Large intestine (tissue), 3 donors: ENCODE data around the gene ARMC9. TPM values are rescaled to one million over a fixed set of nuclear protein-coding genes. Genes with fewer than 3 reads are reported as not detected.
"Not testable (repeated sequence)": the region's sequence is repeated elsewhere in the genome, so short reads cannot be mapped to it uniquely, and the experiment has no call there.

Experiments used
- DNase-seq, 2 donors: peaks; one replicate each; pipeline versions ENCODE4 v3.0.0 to v3.0.0-alpha.2; 2013
- H3K27ac ChIP-seq: one replicate; pipeline ENCODE4 v1.5.1; 2013; ENCODE audit warnings: low read length
- H3K27me3 ChIP-seq: 2 replicates; pipeline ENCODE4 v1.6.1; 2013; ENCODE audit warnings: low read length; ENCODE audit not compliant: control insufficient read depth, insufficient read depth
- H3K36me3 ChIP-seq: 2 replicates; pipeline ENCODE4 v1.6.1; 2013; ENCODE audit warnings: low read length; ENCODE audit not compliant: control insufficient read depth, insufficient read depth
- H3K4me1 ChIP-seq: one replicate; pipeline ENCODE4 v1.6.1; 2013; ENCODE audit warnings: low read length; ENCODE audit not compliant: control insufficient read depth, insufficient read depth
- H3K4me3 ChIP-seq: one replicate; pipeline ENCODE4 v1.5.1; 2013; ENCODE audit warnings: low read length
- H3K9me3 ChIP-seq: one replicate; pipeline ENCODE4 v1.6.1; 2013; ENCODE audit warnings: mild to moderate bottlenecking, low read depth, low read length, moderate library complexity; ENCODE audit not compliant: control insufficient read depth
- WGBS: methylation state at CpG from one replicate; pipeline ENCODE4 v1.1.5; 2013; ENCODE audit warnings: low lambda C conversion rate; ENCODE audit not compliant: insufficient coverage; 5-methylcytosine and 5-hydroxymethylcytosine counted together
- polyA plus RNA-seq: library from polyadenylated mRNA; unstranded; fragments of 120-200 nt; gene quantifications from one replicate; pipeline ENCODE4 v1.2.1, GENCODE V29; 2013

Gene ARMC9
- polyA plus RNA-seq, 1 donor, result 14.4 TPM

GRCh38 chr2:231349374-231349735, 150.9 kb downstream of the ARMC9 start:
- not testable (repeated sequence) for DNase-seq, H3K4me3 ChIP-seq, H3K36me3 ChIP-seq, H3K27ac ChIP-seq, H3K27me3 ChIP-seq, H3K9me3 ChIP-seq
- H3K4me1 ChIP-seq, result peaks cover 14% of the 10 kb centered on the region
- WGBS, result 93% methylated on average over 3 of the region's 10 CpGs

DNA sequence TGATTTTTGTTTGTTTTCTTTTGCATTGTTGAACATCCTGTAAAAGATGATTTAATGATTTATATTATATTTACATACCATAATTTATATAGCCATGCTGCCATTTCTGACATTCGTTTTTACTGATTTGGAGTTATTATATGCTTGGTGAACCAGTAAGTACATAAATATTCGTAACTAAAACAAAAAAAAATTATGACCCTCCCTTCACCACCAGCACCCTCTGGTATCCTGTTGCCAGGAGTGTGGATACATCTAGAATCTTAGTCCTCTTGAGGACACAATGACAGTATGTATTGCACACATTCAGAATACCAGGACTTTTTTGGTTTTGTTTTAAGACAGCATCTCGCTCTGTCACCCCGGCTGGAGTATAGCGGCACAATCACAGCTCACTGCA, 153.2 kb downstream of the ARMC9 start:
- no peak overlapping the region for H3K4me3 ChIP-seq
- no peak for DNase-seq
- 57% methylated on average over 1 of the region's 5 CpGs for WGBS

GRCh38 chr2:231353469-231353868, 155.0 kb downstream of the ARMC9 start:
- no CpG with 5 or more reads among the region's 6 CpGs for WGBS

More for the DNA sequence above, 153.2 kb downstream of the ARMC9 start:
- Histone ChIP-seq H3K9me3 (no peaks in the 10 kb centered on the region), H3K4me1 (peaks cover 12% of the 10 kb centered on the region), H3K27me3 (no peaks in the 10 kb centered on the region), H3K36me3 (no peaks in the 10 kb centered on the region), H3K27ac (no peak overlapping the region)

GRCh38 chr2:231355508-231356465, 157.4 kb downstream of the ARMC9 start:
- H3K27ac ChIP-seq, result no peak overlapping the region
- no peaks in the 10 kb centered on the region for H3K27me3 ChIP-seq

More at GRCh38 chr2:231353469-231353868, 155.0 kb downstream of the ARMC9 start:
- Histone ChIP-seq H3K27me3 (no peaks in the 10 kb centered on the region), H3K4me1 (no peaks in the 10 kb centered on the region), H3K9me3 (no peaks in the 10 kb centered on the region), H3K4me3 (no peak overlapping the region), H3K27ac (no peak overlapping the region), H3K36me3 (no peaks in the 10 kb centered on the region)
- no peak for DNase-seq

DNA sequence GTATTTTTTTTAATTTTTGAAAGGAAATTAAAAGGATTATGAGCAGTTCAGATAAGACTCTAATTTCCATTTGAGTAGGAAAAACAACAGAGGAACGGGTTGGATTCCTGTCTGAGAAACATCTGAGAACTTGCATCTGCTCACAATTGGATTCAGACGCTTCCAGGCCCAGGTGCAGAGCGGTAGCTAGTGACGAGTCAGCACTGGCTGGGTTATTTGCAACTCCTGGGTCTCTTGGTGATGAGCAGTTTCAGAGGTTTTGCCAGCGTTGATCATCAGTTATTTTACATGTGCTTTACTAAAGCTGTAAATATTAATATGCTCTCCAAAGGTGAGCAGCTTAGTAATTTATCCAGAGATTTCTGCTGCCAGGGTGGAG, 158.0 kb downstream of the ARMC9 start:
- Histone ChIP-seq H3K4me1 (peaks cover under 1% of the 10 kb centered on the region), H3K27me3 (no peaks in the 10 kb centered on the region), H3K27ac (no peak overlapping the region), H3K36me3 (peaks cover 5% of the 10 kb centered on the region), H3K9me3 (peaks cover 3% of the 10 kb centered on the region), H3K4me3 (no peak overlapping the region)
- no CpG with 5 or more reads among the region's 5 CpGs for WGBS
- no peak for DNase-seq

More at GRCh38 chr2:231355508-231356465, 157.4 kb downstream of the ARMC9 start:
- peaks cover 3% of the 10 kb centered on the region for H3K9me3 ChIP-seq
- no peak for DNase-seq
- no CpG with 5 or more reads among the region's 28 CpGs for WGBS
- H3K36me3 ChIP-seq, result peaks cover 2% of the 10 kb centered on the region
- no peaks in the 10 kb centered on the region for H3K4me1 ChIP-seq
- no peak overlapping the region for H3K4me3 ChIP-seq

- H3K4me1 ChIP-seq, result peaks cover 7% of the 10 kb centered on the region
- no peak for DNase-seq
- no peak overlapping the region for H3K4me3 ChIP-seq
- no CpG with 5 or more reads among the region's 7 CpGs for WGBS
- H3K27ac ChIP-seq, result no peak overlapping the region
- no peaks in the 10 kb centered on the region for H3K27me3 ChIP-seq
- peaks cover 3% of the 10 kb centered on the region for H3K9me3 ChIP-seq
- peaks cover 5% of the 10 kb centered on the region for H3K36me3 ChIP-seq
Measured at GRCh38 chr2:231357048-231357447, 158.6 kb downstream of the ARMC9 start.

GRCh38 chr2:231357931-231358330, 159.5 kb downstream of the ARMC9 start:
- WGBS, result no CpG with 5 or more reads among the region's 4 CpGs

DNA sequence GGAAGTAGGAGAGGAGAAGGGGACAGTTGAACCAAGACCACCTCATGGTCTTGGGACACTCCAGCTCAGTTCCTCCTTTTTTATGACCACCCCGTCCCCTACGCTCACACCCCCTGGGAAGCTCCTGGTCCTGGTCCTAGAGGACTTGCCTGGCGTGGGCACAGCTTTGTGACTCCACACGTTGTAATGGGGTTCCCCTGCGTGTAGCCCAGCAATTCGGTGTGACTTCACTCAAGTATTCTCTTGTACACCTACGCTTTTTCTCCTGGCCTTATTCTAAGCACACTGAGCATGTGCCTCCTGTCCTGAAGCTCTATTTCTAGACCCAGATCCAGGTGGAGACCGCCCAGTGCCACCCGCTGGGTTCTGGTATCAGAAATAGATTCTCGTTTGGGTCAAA, 161.0 kb downstream of the ARMC9 start:
- H3K27me3 ChIP-seq, result no peaks in the 10 kb centered on the region
- H3K27ac ChIP-seq, result no peak overlapping the region
- H3K36me3 ChIP-seq, result peaks cover 5% of the 10 kb centered on the region
- DNase-seq, result no peak
- peaks cover 7% of the 10 kb centered on the region for H3K4me1 ChIP-seq
- H3K4me3 ChIP-seq, result no peak overlapping the region
- H3K9me3 ChIP-seq, result peaks cover 3% of the 10 kb centered on the region
- WGBS, result 100% methylated on average over 1 of the region's 10 CpGs

More at GRCh38 chr2:231357931-231358330, 159.5 kb downstream of the ARMC9 start:
- no peak for DNase-seq
- peaks cover 7% of the 10 kb centered on the region for H3K4me1 ChIP-seq
- no peak overlapping the region for H3K27ac ChIP-seq
- H3K4me3 ChIP-seq, result no peak overlapping the region
- H3K36me3 ChIP-seq, result peaks cover 5% of the 10 kb centered on the region
- peaks cover 3% of the 10 kb centered on the region for H3K9me3 ChIP-seq
- H3K27me3 ChIP-seq, result no peaks in the 10 kb centered on the region

DNA sequence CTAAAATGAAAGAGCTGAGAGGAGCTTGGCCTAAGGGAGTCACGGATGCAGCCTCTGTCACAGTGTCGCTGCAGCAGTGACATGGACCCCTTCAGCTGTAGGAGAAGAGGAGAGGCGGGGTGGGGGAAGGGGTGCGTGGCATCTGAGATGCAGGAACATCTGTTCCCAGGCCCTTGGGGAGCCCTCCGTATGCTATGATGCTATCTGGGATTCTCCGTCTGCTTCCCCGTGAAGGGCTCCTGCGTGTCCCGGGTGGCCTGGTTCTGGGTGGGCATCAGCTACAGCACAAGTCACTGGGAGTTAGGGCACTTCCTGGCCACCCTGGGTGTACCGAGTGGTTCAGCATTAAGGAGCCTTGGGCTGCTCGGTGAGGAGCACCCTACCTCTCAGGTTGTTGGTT, 161.5 kb downstream of the ARMC9 start:
- no peak for DNase-seq
- Histone ChIP-seq H3K4me3 (no peak overlapping the region), H3K4me1 (peaks cover 11% of the 10 kb centered on the region), H3K9me3 (peaks cover 3% of the 10 kb centered on the region), H3K27ac (no peak overlapping the region), H3K27me3 (no peaks in the 10 kb centered on the region), H3K36me3 (peaks cover 5% of the 10 kb centered on the region)
- no CpG with 5 or more reads among the region's 11 CpGs for WGBS

GRCh38 chr2:231360401-231360800, 162.0 kb downstream of the ARMC9 start:
- Histone ChIP-seq H3K27ac (no peak overlapping the region), H3K4me1 (peaks cover 12% of the 10 kb centered on the region), H3K9me3 (peaks cover 3% of the 10 kb centered on the region), H3K27me3 (no peaks in the 10 kb centered on the region), H3K36me3 (peaks cover 5% of the 10 kb centered on the region), H3K4me3 (no peak overlapping the region)
- no peak for DNase-seq
- no CpG with 5 or more reads among the region's 11 CpGs for WGBS
